Parathyroid adenoma (tissue), 2 donors: ENCODE data around the gene EIF4B.

Experiments used
- H2AFZ ChIP-seq: fragments of 300-600 bp; sonication (generic); one replicate; pipeline ENCODE4 v1.7.0; 2017; ENCODE audit warnings: antibody characterized with exemption, mild to moderate bottlenecking
- H3K27ac ChIP-seq: fragments of 300-600 bp; sonication (generic); one replicate; pipeline ENCODE4 v1.7.0; 2017
- H3K27me3 ChIP-seq: fragments of 300-600 bp; sonication (generic); one replicate; pipeline ENCODE4 v1.7.0; 2017; ENCODE audit warnings: low read length; ENCODE audit not compliant: control insufficient read depth, insufficient read depth
- H3K36me3 ChIP-seq: fragments of 300-600 bp; sonication (generic); one replicate; pipeline ENCODE4 v1.7.0; 2017; ENCODE audit warnings: low read length; ENCODE audit not compliant: control insufficient read depth, insufficient read depth
- H3K4me1 ChIP-seq: fragments of 300-600 bp; sonication (generic); one replicate; pipeline ENCODE4 v1.7.0; 2017; ENCODE audit warnings: control low read depth
- H3K4me2 ChIP-seq: fragments of 300-600 bp; sonication (generic); one replicate; pipeline ENCODE4 v1.7.0; 2017; ENCODE audit warnings: low read length
- H3K4me3 ChIP-seq: fragments of 300-600 bp; sonication (generic); one replicate; pipeline ENCODE4 v1.7.0; 2017; ENCODE audit warnings: low read depth, low read length
- H3K79me2 ChIP-seq: fragments of 300-600 bp; sonication (generic); one replicate; pipeline ENCODE4 v1.7.0; 2017; ENCODE audit warnings: control low read depth
- H3K9ac ChIP-seq: fragments of 300-600 bp; sonication (generic); one replicate; pipeline ENCODE4 v1.7.0; 2017; ENCODE audit warnings: mild to moderate bottlenecking
- H3K9me3 ChIP-seq: fragments of 300-600 bp; sonication (generic); one replicate; pipeline ENCODE4 v1.7.0; 2017; ENCODE audit warnings: low read length; ENCODE audit not compliant: control insufficient read depth
- CTCF ChIP-seq: fragments of 300-600 bp; sonication (generic); IDR thresholded peaks from one replicate; pipeline ENCODE4 v1.7.0; 2017; ENCODE audit warnings: antibody characterized with exemption, mild to moderate bottlenecking
- donor health status: primary hyperparathyroidism.

EIF4B gene

GRCh38 chr12:53046655-53047220, 40.5 kb downstream of the EIF4B start:
- Histone ChIP-seq H3K27me3 (no peaks in the 10 kb centered on the region), H2AFZ (peak overlapping the region; percentile 96), H3K4me3 (peak overlapping the region; percentile 72), H3K9ac (peak overlapping the region; percentile 23), H3K27ac (peak overlapping the region; percentile 92), H3K79me2 (peaks cover 10% of the 10 kb centered on the region), H3K4me1 (peaks cover 48% of the 10 kb centered on the region), H3K36me3 (no peaks in the 10 kb centered on the region), H3K9me3 (no peaks in the 10 kb centered on the region), H3K4me2 (peak overlapping the region; percentile 89)
- no peak for TF ChIP-seq CTCF

GRCh38 chr12:53047221-53048032, 41.2 kb downstream of the EIF4B start:
- peak overlapping the region; percentile 32 for H3K9ac ChIP-seq

GRCh38 chr12:53048033-53048779, 42.0 kb downstream of the EIF4B start:
- H3K4me1 ChIP-seq: peaks cover 61% of the 10 kb centered on the region
- H3K27ac ChIP-seq: peak overlapping the region; percentile 100
- H3K79me2 ChIP-seq: peaks cover 14% of the 10 kb centered on the region
- H3K4me2 ChIP-seq: peak overlapping the region; percentile 67
- peak; percentile 63 for TF ChIP-seq CTCF
- H3K4me3 ChIP-seq: peak overlapping the region; percentile 57
- H2AFZ ChIP-seq: peak overlapping the region; percentile 65
- no peaks in the 10 kb centered on the region for H3K27me3 ChIP-seq
- H3K36me3 ChIP-seq: no peaks in the 10 kb centered on the region
- peak overlapping the region; percentile 70 for H3K9ac ChIP-seq
- H3K9me3 ChIP-seq: no peaks in the 10 kb centered on the region

More at GRCh38 chr12:53047221-53048032, 41.2 kb downstream of the EIF4B start:
- Histone ChIP-seq H2AFZ (peak overlapping the region; percentile 65), H3K27ac (peak overlapping the region; percentile 100), H3K4me2 (peak overlapping the region; percentile 67), H3K79me2 (peaks cover 14% of the 10 kb centered on the region), H3K4me3 (peak overlapping the region; percentile 72), H3K36me3 (no peaks in the 10 kb centered on the region), H3K9me3 (no peaks in the 10 kb centered on the region), H3K27me3 (no peaks in the 10 kb centered on the region), H3K4me1 (peaks cover 55% of the 10 kb centered on the region)
- no peak for TF ChIP-seq CTCF

GRCh38 chr12:53048780-53049401, 42.6 kb downstream of the EIF4B start:
- H3K79me2 ChIP-seq: peaks cover 14% of the 10 kb centered on the region
- peaks cover 67% of the 10 kb centered on the region for H3K4me1 ChIP-seq
- H3K36me3 ChIP-seq: no peaks in the 10 kb centered on the region
- no peak for TF ChIP-seq CTCF
- peak overlapping the region; percentile 57 for H3K4me3 ChIP-seq
- H2AFZ ChIP-seq: peak overlapping the region; percentile 65
- no peaks in the 10 kb centered on the region for H3K27me3 ChIP-seq
- peak overlapping the region; percentile 67 for H3K4me2 ChIP-seq
- H3K27ac ChIP-seq: peak overlapping the region; percentile 100
- peak overlapping the region; percentile 70 for H3K9ac ChIP-seq
- H3K9me3 ChIP-seq: no peaks in the 10 kb centered on the region
